ENCODE measurements around the gene BRAT1.

BRAT1 gene

DNA sequence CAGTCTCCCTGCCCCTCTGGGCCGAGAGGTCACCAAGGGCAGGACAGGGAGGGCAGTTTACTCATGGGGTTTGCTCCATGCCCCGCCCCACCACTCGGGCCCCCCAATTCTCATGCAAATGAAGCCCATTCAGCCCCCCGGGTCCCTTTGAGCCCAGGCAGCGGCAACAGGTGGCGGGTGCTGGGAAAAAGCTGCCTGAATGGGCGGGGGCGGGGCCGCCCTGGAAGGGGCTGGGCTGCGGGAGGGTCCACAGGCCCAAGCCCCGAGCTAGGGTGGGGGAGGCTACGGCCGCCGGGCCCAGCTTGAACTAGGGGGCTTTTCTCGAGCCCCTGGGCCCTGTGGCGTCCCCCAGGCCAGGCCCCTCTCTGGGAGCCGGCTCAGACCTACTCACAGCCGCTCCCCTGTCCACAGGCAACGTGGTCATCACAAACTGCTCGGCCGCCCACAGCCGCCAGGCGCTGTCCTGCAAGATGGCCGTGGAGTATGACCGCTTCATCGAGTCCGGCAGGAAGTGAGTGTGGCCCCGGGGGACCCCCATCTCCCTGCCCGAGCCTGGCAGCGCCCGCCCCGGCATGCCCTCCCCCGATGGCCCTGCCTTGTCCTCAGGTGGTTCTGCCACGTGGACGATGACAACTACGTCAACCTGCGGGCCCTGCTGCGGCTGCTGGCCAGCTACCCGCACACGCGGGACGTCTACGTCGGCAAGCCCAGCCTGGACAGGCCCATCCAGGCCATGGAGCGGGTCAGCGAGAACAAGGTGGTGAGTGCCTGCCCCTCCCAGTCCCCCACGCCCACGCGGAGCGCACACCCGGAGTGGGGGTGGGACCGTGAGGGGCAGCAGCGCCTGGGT, 30.3 kb downstream of the BRAT1 start:
- H3K4me3 ChIP-seq: no peak overlapping the region
- H3K36me3 ChIP-seq (ENCODE audit: insufficient read depth, low read length): no peaks in the 10 kb centered on the region
- no peaks in the 10 kb centered on the region for H3K9me3 ChIP-seq (ENCODE audit: low read depth, low read length)
- H3K27ac ChIP-seq: no peak overlapping the region
- DNase-seq (ENCODE audit: low read depth, low spot score): no peak
- TF ChIP-seq FOXP2 (optimal IDR thresholded peaks at IDR 0.05; ENCODE audit: control extremely low read depth, extremely low read length, insufficient read depth) (no peak), EZH2 (IDR thresholded peaks at IDR 0.05) (no peak), POLR2AphosphoS5 (IDR thresholded peaks at IDR 0.05; ENCODE audit: borderline replicate concordance, low read depth, low read length) (no peak)
- no peak overlapping the region for H3K9ac ChIP-seq (ENCODE audit: insufficient read length)

- Histone ChIP-seq H3K27ac (no peak overlapping the region), H3K9ac (ENCODE audit: insufficient read length) (no peak overlapping the region), H3K36me3 (ENCODE audit: insufficient read depth, low read length) (no peaks in the 10 kb centered on the region), H3K9me3 (ENCODE audit: low read depth, low read length) (no peaks in the 10 kb centered on the region), H3K4me3 (no peak overlapping the region)
- no peak for TF ChIP-seq FOXP2 (optimal IDR thresholded peaks at IDR 0.05; ENCODE audit: control extremely low read depth, extremely low read length, insufficient read depth)
- no peak for TF ChIP-seq POLR2AphosphoS5 (IDR thresholded peaks at IDR 0.05; ENCODE audit: borderline replicate concordance, low read depth, low read length)
- no peak for TF ChIP-seq EZH2 (IDR thresholded peaks at IDR 0.05)
- DNase-seq (ENCODE audit: low read depth, low spot score): no peak
These were observed 31.1 kb downstream of the BRAT1 start for GRCh38 chr7:2523941-2524807.

DNA sequence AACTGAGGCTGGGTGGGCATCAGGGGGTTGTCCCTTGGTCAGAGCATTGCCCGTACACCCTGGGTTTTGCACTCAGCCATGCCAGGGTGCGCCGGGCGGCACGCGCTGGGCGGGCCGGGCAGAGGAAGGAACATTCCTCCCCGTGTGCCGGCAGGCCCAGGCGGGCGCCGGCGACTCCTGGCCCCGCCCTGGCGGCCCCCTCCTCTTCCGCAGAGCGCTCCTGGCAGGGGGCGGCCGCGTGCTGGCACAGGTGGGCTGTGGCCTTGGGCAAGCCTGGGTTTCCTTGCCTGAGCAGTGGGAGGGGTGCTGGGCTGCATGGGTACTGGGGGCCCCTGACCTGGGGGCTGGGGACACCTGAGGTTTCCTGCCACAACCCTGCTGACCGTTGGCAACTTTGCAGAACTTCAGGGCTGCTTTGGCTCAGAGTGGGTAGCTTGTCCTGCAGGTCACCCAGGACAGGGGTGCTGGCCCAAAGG, 31.8 kb downstream of the BRAT1 start:
- H3K4me3 ChIP-seq: no peak overlapping the region
- TF ChIP-seq EZH2 (IDR thresholded peaks at IDR 0.05): no peak
- TF ChIP-seq FOXP2 (optimal IDR thresholded peaks at IDR 0.05; ENCODE audit: control extremely low read depth, extremely low read length, insufficient read depth): no peak
- TF ChIP-seq POLR2AphosphoS5 (IDR thresholded peaks at IDR 0.05; ENCODE audit: borderline replicate concordance, low read depth, low read length): no peak
- no peak overlapping the region for H3K27ac ChIP-seq
- no peaks in the 10 kb centered on the region for H3K9me3 ChIP-seq (ENCODE audit: low read depth, low read length)
- no peak overlapping the region for H3K9ac ChIP-seq (ENCODE audit: insufficient read length)
- no peak for DNase-seq (ENCODE audit: low read depth, low spot score)
- H3K36me3 ChIP-seq (ENCODE audit: insufficient read depth, low read length): no peaks in the 10 kb centered on the region

DNA sequence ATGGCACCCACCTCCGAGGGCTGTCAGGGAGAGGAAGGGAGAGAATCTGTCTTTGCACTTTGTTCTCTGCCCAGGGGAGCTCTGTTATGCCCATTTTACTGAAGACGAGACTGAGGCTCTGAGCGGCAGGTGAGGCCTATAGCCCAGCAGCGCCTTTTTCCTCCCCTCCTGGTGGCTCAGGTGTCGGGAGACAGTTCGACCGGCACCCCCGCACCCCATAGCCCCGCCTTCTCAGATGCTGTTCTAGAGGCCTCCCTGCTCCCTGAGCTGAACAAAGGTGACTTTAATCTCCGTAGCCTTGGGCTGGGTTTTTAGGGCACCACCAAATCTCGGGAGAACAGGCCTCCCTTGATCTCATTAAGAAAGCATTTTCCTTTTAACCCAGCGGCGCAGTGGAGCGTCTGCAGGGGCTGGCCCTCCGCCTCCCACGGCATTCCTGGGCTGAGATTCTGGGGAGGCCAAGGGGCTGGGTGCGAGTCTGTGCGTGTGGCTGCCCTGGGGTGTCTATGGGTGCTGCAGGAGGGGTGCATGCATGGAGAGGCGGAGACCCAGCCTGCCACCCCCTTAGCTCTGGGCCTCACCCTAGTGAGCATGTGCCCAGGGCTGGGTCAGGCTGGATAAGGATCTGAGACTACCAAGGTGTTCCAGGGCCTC, 32.4 kb downstream of the BRAT1 start:
- Histone ChIP-seq H3K9ac (ENCODE audit: insufficient read length) (no peak overlapping the region), H3K9me3 (ENCODE audit: low read depth, low read length) (no peaks in the 10 kb centered on the region)
- no peak for TF ChIP-seq FOXP2 (optimal IDR thresholded peaks at IDR 0.05; ENCODE audit: control extremely low read depth, extremely low read length, insufficient read depth)
- TF ChIP-seq EZH2 (IDR thresholded peaks at IDR 0.05): no peak
- no peak for TF ChIP-seq POLR2AphosphoS5 (IDR thresholded peaks at IDR 0.05; ENCODE audit: borderline replicate concordance, low read depth, low read length)

DNA sequence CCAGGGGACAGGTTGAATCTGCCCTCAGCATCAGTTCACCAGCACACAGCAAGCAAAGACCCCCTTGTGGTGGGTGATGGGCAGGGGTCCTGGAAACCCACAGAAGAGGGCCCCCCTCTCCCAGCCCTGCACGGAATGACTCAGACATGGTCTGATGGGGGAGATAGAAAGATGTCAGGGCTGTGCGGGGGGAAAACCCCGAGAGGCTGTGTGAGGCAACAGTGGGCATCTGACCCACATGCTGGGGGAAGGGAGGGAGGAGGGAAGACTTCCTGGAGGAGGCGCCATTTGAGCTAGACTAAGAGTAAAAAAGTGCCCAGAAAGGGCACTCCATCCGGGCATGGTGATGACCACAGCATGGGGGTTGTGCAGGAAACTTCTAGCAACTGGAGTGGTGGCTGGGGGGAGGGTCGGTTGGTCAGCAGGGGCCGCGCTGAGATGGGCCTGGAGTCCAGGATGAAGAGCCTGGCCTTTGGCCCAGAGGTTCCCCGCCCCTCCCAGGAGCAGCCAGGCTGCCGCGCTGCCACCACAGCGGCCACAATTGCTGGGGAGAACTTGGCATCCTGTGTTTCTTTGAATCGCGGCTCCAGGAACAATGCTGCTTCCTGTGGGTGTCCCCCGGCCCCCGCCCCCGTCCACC, 33.3 kb downstream of the BRAT1 start:
- Histone ChIP-seq H3K36me3 (ENCODE audit: insufficient read depth, low read length) (no peaks in the 10 kb centered on the region), H3K9me3 (ENCODE audit: low read depth, low read length) (no peaks in the 10 kb centered on the region), H3K9ac (ENCODE audit: insufficient read length) (no peak overlapping the region), H3K27ac (no peak overlapping the region), H3K4me3 (no peak overlapping the region)
- DNase-seq (ENCODE audit: low read depth, low spot score): no peak
- no peak for TF ChIP-seq POLR2AphosphoS5 (IDR thresholded peaks at IDR 0.05; ENCODE audit: borderline replicate concordance, low read depth, low read length)
- no peak for TF ChIP-seq FOXP2 (optimal IDR thresholded peaks at IDR 0.05; ENCODE audit: control extremely low read depth, extremely low read length, insufficient read depth)
- TF ChIP-seq EZH2 (IDR thresholded peaks at IDR 0.05): no peak

More for the DNA sequence above, 32.4 kb downstream of the BRAT1 start:
- no peaks in the 10 kb centered on the region for H3K36me3 ChIP-seq (ENCODE audit: insufficient read depth, low read length)
- H3K27ac ChIP-seq: no peak overlapping the region
- no peak for DNase-seq (ENCODE audit: low read depth, low spot score)
- no peak overlapping the region for H3K4me3 ChIP-seq

DNA sequence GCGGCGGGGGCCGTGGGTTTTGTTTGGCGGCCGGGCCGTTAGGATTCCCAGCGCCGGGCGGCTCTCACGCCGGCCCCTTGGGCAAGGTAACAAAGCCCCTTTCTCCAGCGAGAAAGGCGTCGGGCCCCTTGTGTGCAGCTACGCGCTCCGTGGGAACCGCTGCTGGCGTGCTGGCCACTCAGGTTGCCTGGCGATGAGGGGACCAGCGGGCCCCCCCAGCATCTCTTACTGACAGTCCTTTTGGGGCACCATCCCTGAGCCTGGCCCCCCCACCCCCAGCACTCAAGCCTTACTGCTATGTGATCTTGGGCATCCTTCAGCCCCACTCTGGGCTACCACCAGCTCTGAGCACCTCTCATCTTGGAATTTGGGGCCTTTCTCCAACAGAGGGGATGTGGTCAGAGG, 34.0 kb downstream of the BRAT1 start:
- Histone ChIP-seq H3K4me3 (no peak overlapping the region), H3K9ac (ENCODE audit: insufficient read length) (no peak overlapping the region), H3K36me3 (ENCODE audit: insufficient read depth, low read length) (no peaks in the 10 kb centered on the region), H3K27ac (no peak overlapping the region), H3K9me3 (ENCODE audit: low read depth, low read length) (no peaks in the 10 kb centered on the region)
- TF ChIP-seq POLR2AphosphoS5 (IDR thresholded peaks at IDR 0.05; ENCODE audit: borderline replicate concordance, low read depth, low read length): no peak
- no peak for TF ChIP-seq EZH2 (IDR thresholded peaks at IDR 0.05)
- TF ChIP-seq FOXP2 (optimal IDR thresholded peaks at IDR 0.05; ENCODE audit: control extremely low read depth, extremely low read length, insufficient read depth): no peak
- DNase-seq (ENCODE audit: low read depth, low spot score): no peak

GRCh38 chr7:2520761-2521290, 34.5 kb downstream of the BRAT1 start:
- DNase-seq (ENCODE audit: low read depth, low spot score): no peak
- Histone ChIP-seq H3K9me3 (ENCODE audit: low read depth, low read length) (no peaks in the 10 kb centered on the region), H3K36me3 (ENCODE audit: insufficient read depth, low read length) (no peaks in the 10 kb centered on the region), H3K27ac (no peak overlapping the region), H3K4me3 (peak overlapping the region; percentile 76), H3K9ac (ENCODE audit: insufficient read length) (no peak overlapping the region)
- TF ChIP-seq EZH2 (IDR thresholded peaks at IDR 0.05) (no peak), FOXP2 (optimal IDR thresholded peaks at IDR 0.05; ENCODE audit: control extremely low read depth, extremely low read length, insufficient read depth) (no peak), POLR2AphosphoS5 (IDR thresholded peaks at IDR 0.05; ENCODE audit: borderline replicate concordance, low read depth, low read length) (no peak)
